IPS-18c (cell line): ENCODE measurements around the gene MMP24OS.

Experiments used
- H3K4me3 ChIP-seq: 2 replicates; pipeline ENCODE4 v1.7.0; 2013; ENCODE audit warnings: low read depth, mild to moderate bottlenecking, low read length, moderate library complexity; ENCODE audit not compliant: insufficient read depth
- H3K9me3 ChIP-seq: one replicate; pipeline ENCODE4 v1.6.1; 2013; ENCODE audit warnings: mild to moderate bottlenecking, low read length, moderate library complexity; ENCODE audit not compliant: control insufficient read depth, insufficient read depth

Gene MMP24OS

GRCh38 chr20:35246723-35247122 lies 31.2 kb downstream of the MMP24OS start:
- H3K4me3 ChIP-seq: no peak overlapping the region
- no peaks in the 10 kb centered on the region for H3K9me3 ChIP-seq

- no peaks in the 10 kb centered on the region for H3K9me3 ChIP-seq
- H3K4me3 ChIP-seq: no peak overlapping the region
These were observed 33.9 kb downstream of the MMP24OS start for GRCh38 chr20:35243986-35244385.

GRCh38 chr20:35243317-35243716 lies 34.6 kb downstream of the MMP24OS start:
- no peak overlapping the region for H3K4me3 ChIP-seq
- H3K9me3 ChIP-seq: no peaks in the 10 kb centered on the region

- H3K9me3 ChIP-seq: no peaks in the 10 kb centered on the region
- no peak overlapping the region for H3K4me3 ChIP-seq
These were observed 37.1 kb downstream of the MMP24OS start for GRCh38 chr20:35240811-35241293.

- Histone ChIP-seq H3K9me3 (no peaks in the 10 kb centered on the region), H3K4me3 (no peak overlapping the region)
These were observed 37.7 kb downstream of the MMP24OS start for GRCh38 chr20:35240083-35240810.

- Histone ChIP-seq H3K4me3 (no peak overlapping the region), H3K9me3 (no peaks in the 10 kb centered on the region)
These were observed 39.2 kb downstream of the MMP24OS start for GRCh38 chr20:35238735-35239134.

GRCh38 chr20:35238170-35238569 lies 39.8 kb downstream of the MMP24OS start:
- H3K4me3 ChIP-seq: no peak overlapping the region
- no peaks in the 10 kb centered on the region for H3K9me3 ChIP-seq

- H3K9me3 ChIP-seq: no peaks in the 10 kb centered on the region
- no peak overlapping the region for H3K4me3 ChIP-seq
These were observed 40.4 kb downstream of the MMP24OS start for GRCh38 chr20:35237486-35237885.

GRCh38 chr20:35235881-35236280 lies 42.0 kb downstream of the MMP24OS start:
- Histone ChIP-seq H3K4me3 (no peak overlapping the region), H3K9me3 (no peaks in the 10 kb centered on the region)

GRCh38 chr20:35232575-35232974 lies 45.3 kb downstream of the MMP24OS start:
- Histone ChIP-seq H3K9me3 (no peaks in the 10 kb centered on the region), H3K4me3 (no peak overlapping the region)

GRCh38 chr20:35226884-35227681 lies 50.8 kb downstream of the MMP24OS start:
- H3K9me3 ChIP-seq: no peaks in the 10 kb centered on the region
- peak overlapping the region; percentile 41 for H3K4me3 ChIP-seq
